Body of pancreas (tissue), 4 donors: ENCODE measurements around the gene TEKT3.

ENCODE experiments used
- POLR2A ChIP-seq, 3 donors: fragments of 450-650 bp; IDR thresholded peaks; one replicate each; pipeline ENCODE4 v1.6.1; 2016; ENCODE audit warnings: antibody characterized with exemption in 3 of 3, mild to moderate bottlenecking in 2 of 3
- TF ChIP-seq, protein P1 (sequence below), 7 experiments: fragments of 450-650 bp in 4 of 7; fragments of 200-600 bp in 3 of 7; sonication (generic) in 3 of 7; IDR thresholded peaks; one replicate each; pipeline ENCODE4 v1.5.1; 2016 to 2019; ENCODE audit warnings: antibody characterized with exemption in 7 of 7

DNA sequence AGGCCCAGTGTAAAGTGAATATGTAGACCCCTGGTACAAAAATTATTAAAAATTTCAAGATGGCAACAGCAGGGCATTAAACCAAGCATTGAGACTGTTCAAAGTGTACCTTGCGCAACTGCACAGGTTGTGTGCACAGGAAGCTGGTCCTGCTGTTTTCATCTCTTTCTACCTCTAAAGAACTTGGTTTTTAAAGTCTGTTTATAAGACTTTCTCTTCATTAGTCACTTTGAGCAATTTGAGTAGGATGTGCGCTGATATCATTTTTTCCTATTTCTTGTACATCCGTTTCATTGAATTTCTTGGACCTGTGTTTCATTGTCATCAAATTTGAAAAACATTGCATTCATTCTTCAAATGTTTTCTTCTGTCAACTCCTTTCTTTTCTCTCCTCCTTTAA is 59.5 kb downstream of the TEKT3 start:
- TF ChIP-seq, protein P1, sequence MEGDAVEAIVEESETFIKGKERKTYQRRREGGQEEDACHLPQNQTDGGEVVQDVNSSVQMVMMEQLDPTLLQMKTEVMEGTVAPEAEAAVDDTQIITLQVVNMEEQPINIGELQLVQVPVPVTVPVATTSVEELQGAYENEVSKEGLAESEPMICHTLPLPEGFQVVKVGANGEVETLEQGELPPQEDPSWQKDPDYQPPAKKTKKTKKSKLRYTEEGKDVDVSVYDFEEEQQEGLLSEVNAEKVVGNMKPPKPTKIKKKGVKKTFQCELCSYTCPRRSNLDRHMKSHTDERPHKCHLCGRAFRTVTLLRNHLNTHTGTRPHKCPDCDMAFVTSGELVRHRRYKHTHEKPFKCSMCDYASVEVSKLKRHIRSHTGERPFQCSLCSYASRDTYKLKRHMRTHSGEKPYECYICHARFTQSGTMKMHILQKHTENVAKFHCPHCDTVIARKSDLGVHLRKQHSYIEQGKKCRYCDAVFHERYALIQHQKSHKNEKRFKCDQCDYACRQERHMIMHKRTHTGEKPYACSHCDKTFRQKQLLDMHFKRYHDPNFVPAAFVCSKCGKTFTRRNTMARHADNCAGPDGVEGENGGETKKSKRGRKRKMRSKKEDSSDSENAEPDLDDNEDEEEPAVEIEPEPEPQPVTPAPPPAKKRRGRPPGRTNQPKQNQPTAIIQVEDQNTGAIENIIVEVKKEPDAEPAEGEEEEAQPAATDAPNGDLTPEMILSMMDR (IDR thresholded peaks at IDR 0.05) = no peak
- TF ChIP-seq POLR2A (IDR thresholded peaks at IDR 0.05) = no peak
